Measurements from ENCODE around the gene RGL3.
A peak's percentile ranks its signal among the peaks of the same experiment; 100 is the strongest.
"Not testable (repeated sequence)": the region's sequence is repeated elsewhere in the genome, so short reads cannot be mapped to it uniquely, and the experiment has no call there.

RGL3 gene

GRCh38 chr19:11450570-11451326, 31.6 kb upstream of the RGL3 start:
- DNase-seq (ENCODE audit: low read depth), result no peak

- DNase-seq (ENCODE audit: low read depth), result no peak
Observed at GRCh38 chr19:11448923-11449554, 29.9 kb upstream of the RGL3 start.

- DNase-seq (ENCODE audit: low read depth), result no peak
Observed at GRCh38 chr19:11448410-11448809, 29.3 kb upstream of the RGL3 start.

- DNase-seq (ENCODE audit: low read depth), result no peak
Observed at GRCh38 chr19:11447347-11448262, 28.5 kb upstream of the RGL3 start.

GRCh38 chr19:11446652-11447301, 27.7 kb upstream of the RGL3 start:
- DNase-seq (ENCODE audit: low read depth), result no peak

- DNase-seq (ENCODE audit: low read depth), result no peak
Observed at GRCh38 chr19:11446271-11446651, 27.1 kb upstream of the RGL3 start.

GRCh38 chr19:11445141-11445540, 26.0 kb upstream of the RGL3 start:
- no peak for DNase-seq (ENCODE audit: low read depth)

- DNase-seq (ENCODE audit: low read depth), result no peak
Observed at GRCh38 chr19:11444059-11444458, 24.9 kb upstream of the RGL3 start.

GRCh38 chr19:11437955-11438354, 18.8 kb upstream of the RGL3 start:
- DNase-seq (ENCODE audit: low read depth), result no peak

- no peak for DNase-seq (ENCODE audit: low read depth)
Observed at GRCh38 chr19:11435833-11436313, 16.8 kb upstream of the RGL3 start.

GRCh38 chr19:11435057-11435832, 16.1 kb upstream of the RGL3 start, which contains the start of the genes ODAD3 and PRKCSH:
ODAD3 (minus strand) TSS chr19:11435121; CDS start chr19:11435016, 105 bp downstream.
PRKCSH (plus strand) TSS chr19:11435635; CDS start chr19:11436118, 483 bp downstream.
- peak; percentile 100 for DNase-seq (ENCODE audit: low read depth)

- DNase-seq (ENCODE audit: low read depth), result no peak
Observed at GRCh38 chr19:11434703-11435056, 15.6 kb upstream of the RGL3 start.

- DNase-seq (ENCODE audit: low read depth), result not testable (repeated sequence)
Observed at GRCh38 chr19:11433526-11433925, 14.4 kb upstream of the RGL3 start.

GRCh38 chr19:11426656-11427055, 7.5 kb upstream of the RGL3 start:
- DNase-seq (ENCODE audit: low read depth), result no peak

- no peak for DNase-seq (ENCODE audit: low read depth)
Observed at GRCh38 chr19:11425719-11426457, 6.8 kb upstream of the RGL3 start.

- DNase-seq (ENCODE audit: low read depth), result no peak
Observed at GRCh38 chr19:11423791-11424181, 4.7 kb upstream of the RGL3 start.

- DNase-seq (ENCODE audit: low read depth), result no peak
Observed at GRCh38 chr19:11423164-11423790, 4.2 kb upstream of the RGL3 start.

GRCh38 chr19:11422163-11423065, 3.3 kb upstream of the RGL3 start:
- peak; percentile 52 for DNase-seq (ENCODE audit: low read depth)

All from activated T-cell treated with anti-CD3 and anti-CD28 coated beads for 24 hours (primary cell).